DOHH2 (cell line): ENCODE data around the gene UNKL.

Experiments used
- H3F3A ChIP-seq: fragments of 200-600 bp; sonication (generic), shearing (Covaris generic); 2 replicates; pipeline ENCODE4 v1.6.0; 2016; ENCODE audit warnings: antibody characterized with exemption, mild to moderate bottlenecking; ENCODE audit not compliant: control insufficient read depth, insufficient read depth
- H3K27ac ChIP-seq: fragments of 200-600 bp; sonication (generic); 2 replicates; pipeline ENCODE4 v1.5.1; 2014; ENCODE audit warnings: low read depth, mild to moderate bottlenecking, low read length, moderate library complexity
- H3K27me3 ChIP-seq: fragments of 200-600 bp; sonication (generic); 2 replicates; pipeline ENCODE4 v1.6.1; 2014; ENCODE audit warnings: mild to moderate bottlenecking, low read length, mixed read lengths; ENCODE audit not compliant: control insufficient read depth
- H3K36me3 ChIP-seq: fragments of 200-600 bp; sonication (generic); 2 replicates; pipeline ENCODE4 v1.6.1; 2014; ENCODE audit warnings: mild to moderate bottlenecking, low read length, moderate library complexity, mixed read lengths; ENCODE audit not compliant: control insufficient read depth
- H3K4me1 ChIP-seq: fragments of 200-600 bp; sonication (generic); 2 replicates; pipeline ENCODE4 v1.6.1; 2014; ENCODE audit warnings: mild to moderate bottlenecking, low read length, mixed read lengths; ENCODE audit not compliant: control insufficient read depth
- H3K4me2 ChIP-seq: fragments of 200-600 bp; sonication (generic); 2 replicates; pipeline ENCODE4 v1.6.0; 2014; ENCODE audit warnings: mild to moderate bottlenecking, low read length, moderate library complexity
- H3K4me3 ChIP-seq: fragments of 200-600 bp; sonication (generic); 2 replicates; pipeline ENCODE4 v1.5.1; 2014; ENCODE audit warnings: mild to moderate bottlenecking, low read length, mixed read lengths
- H3K79me2 ChIP-seq: fragments of 200-600 bp; sonication (generic); 2 replicates; pipeline ENCODE4 v1.6.1; 2014; ENCODE audit warnings: mild to moderate bottlenecking, low read length, mixed read lengths; ENCODE audit not compliant: control insufficient read depth
- H3K9me2 ChIP-seq: fragments of 200-600 bp; sonication (generic); replicated peaks from 2 replicates; pipeline ENCODE4 v1.6.1; 2014; ENCODE audit warnings: mild to moderate bottlenecking, low read length, mixed read lengths; ENCODE audit not compliant: control insufficient read depth
- H3K9me3 ChIP-seq: fragments of 200-600 bp; sonication (generic); 2 replicates; pipeline ENCODE4 v1.6.1; 2014; ENCODE audit warnings: antibody characterized with exemption, low read length, mixed read lengths; ENCODE audit not compliant: control insufficient read depth, insufficient read depth
- H4K20me1 ChIP-seq: fragments of 200-600 bp; sonication (generic); 2 replicates; pipeline ENCODE4 v1.6.0; 2014; ENCODE audit warnings: low read depth, mild to moderate bottlenecking, antibody characterized with exemption, low read length, moderate library complexity; ENCODE audit not compliant: control insufficient read depth, insufficient read depth
- EZH2phosphoT487 ChIP-seq: fragments of 200-600 bp; sonication (generic); IDR thresholded peaks from 2 replicates; pipeline ENCODE4 v1.6.1; 2017; ENCODE audit warnings: borderline replicate concordance, mild to moderate bottlenecking, antibody characterized with exemption, low read length, moderate library complexity, mixed read lengths
- TF ChIP-seq, protein P1 (sequence below): fragments of 200-600 bp; sonication (generic); IDR thresholded peaks from one replicate; pipeline ENCODE4 v1.5.1; 2014; ENCODE audit warnings: antibody characterized with exemption, mild to moderate bottlenecking, low read depth, low read length; ENCODE audit not compliant: poor library complexity, severe bottlenecking

UNKL gene

GRCh38 chr16:1335211-1335971 is 79.1 kb downstream of the UNKL start:
- peaks cover 8% of the 10 kb centered on the region; the same call in 1 of the 2 replicates for H3K9me3 ChIP-seq
- H3K4me3 ChIP-seq: no peak overlapping the region
- TF ChIP-seq EZH2phosphoT487: no peak
- no peaks in the 10 kb centered on the region for H3K79me2 ChIP-seq
- H4K20me1 ChIP-seq: peaks cover 3% of the 10 kb centered on the region; the same call in 1 of the 2 replicates
- peaks cover 33% of the 10 kb centered on the region for H3K27me3 ChIP-seq
- H3K36me3 ChIP-seq: no peaks in the 10 kb centered on the region
- H3K4me2 ChIP-seq: no peak overlapping the region
- H3K9me2 ChIP-seq: no peaks in the 10 kb centered on the region
- H3K4me1 ChIP-seq: peaks cover 19% of the 10 kb centered on the region
- no peak overlapping the region for H3K27ac ChIP-seq
- no peaks in the 10 kb centered on the region for H3F3A ChIP-seq

- H3K36me3 ChIP-seq: no peaks in the 10 kb centered on the region
- H3K4me1 ChIP-seq: peaks cover 19% of the 10 kb centered on the region
- H3K27me3 ChIP-seq: peaks cover 33% of the 10 kb centered on the region
- H3K9me2 ChIP-seq: no peaks in the 10 kb centered on the region
- H4K20me1 ChIP-seq: peaks cover 3% of the 10 kb centered on the region; the same call in 1 of the 2 replicates
- H3K9me3 ChIP-seq: peaks cover 7% of the 10 kb centered on the region; the same call in 1 of the 2 replicates
- no peaks in the 10 kb centered on the region for H3K79me2 ChIP-seq
- H3K27ac ChIP-seq: no peak overlapping the region
- no peak overlapping the region for H3K4me3 ChIP-seq
- no peaks in the 10 kb centered on the region for H3F3A ChIP-seq
- TF ChIP-seq EZH2phosphoT487: no peak
- TF ChIP-seq, protein P1, sequence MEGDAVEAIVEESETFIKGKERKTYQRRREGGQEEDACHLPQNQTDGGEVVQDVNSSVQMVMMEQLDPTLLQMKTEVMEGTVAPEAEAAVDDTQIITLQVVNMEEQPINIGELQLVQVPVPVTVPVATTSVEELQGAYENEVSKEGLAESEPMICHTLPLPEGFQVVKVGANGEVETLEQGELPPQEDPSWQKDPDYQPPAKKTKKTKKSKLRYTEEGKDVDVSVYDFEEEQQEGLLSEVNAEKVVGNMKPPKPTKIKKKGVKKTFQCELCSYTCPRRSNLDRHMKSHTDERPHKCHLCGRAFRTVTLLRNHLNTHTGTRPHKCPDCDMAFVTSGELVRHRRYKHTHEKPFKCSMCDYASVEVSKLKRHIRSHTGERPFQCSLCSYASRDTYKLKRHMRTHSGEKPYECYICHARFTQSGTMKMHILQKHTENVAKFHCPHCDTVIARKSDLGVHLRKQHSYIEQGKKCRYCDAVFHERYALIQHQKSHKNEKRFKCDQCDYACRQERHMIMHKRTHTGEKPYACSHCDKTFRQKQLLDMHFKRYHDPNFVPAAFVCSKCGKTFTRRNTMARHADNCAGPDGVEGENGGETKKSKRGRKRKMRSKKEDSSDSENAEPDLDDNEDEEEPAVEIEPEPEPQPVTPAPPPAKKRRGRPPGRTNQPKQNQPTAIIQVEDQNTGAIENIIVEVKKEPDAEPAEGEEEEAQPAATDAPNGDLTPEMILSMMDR: no peak
- no peak overlapping the region for H3K4me2 ChIP-seq
These were observed 79.8 kb downstream of the UNKL start for GRCh38 chr16:1334739-1335138.

DNA sequence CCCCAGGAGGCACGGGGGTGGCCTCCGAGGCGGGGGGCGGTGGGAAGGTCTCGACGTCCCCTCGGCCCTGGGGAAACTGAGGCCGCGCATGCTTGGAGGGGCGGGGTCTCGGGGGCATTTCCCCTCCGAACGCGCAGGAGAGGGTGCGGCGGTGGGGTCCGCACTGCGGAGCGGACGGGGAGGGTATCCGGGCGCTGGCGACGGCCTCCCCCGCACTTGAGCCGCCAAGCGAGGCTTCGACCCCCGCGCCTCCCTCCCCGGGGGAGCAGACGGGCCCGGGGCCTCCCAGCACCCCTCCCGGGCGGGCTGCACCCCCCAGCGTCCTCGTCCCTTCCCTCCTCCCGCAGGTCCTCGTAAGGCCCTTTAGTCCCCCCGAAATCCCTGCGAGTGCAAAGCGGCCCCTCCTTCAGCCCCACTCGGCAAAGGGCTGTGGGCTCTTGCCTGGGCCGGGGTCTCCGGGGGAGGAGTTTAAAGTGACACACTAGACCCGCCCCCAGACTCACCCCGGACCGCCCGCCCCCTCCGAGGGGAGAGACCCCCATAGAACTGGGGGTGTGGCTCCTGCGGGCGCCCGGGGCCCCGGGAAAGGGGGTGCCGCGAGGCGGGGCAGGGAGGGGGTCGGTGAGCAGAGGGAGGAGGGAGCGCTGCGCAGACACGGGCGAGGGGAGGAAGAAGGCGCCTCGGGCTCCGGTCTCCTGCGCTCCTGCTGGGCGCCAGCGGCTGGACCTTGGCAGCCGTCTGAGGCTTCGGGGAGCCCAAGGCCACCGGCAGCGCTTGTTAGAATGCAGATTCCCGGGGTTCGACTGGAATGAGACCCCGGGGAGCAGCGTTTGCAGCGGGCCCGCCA is 80.4 kb downstream of the UNKL start:
- TF ChIP-seq EZH2phosphoT487: no peak
- TF ChIP-seq, protein P1: no peak
- H3K4me1 ChIP-seq: peaks cover 19% of the 10 kb centered on the region
- H4K20me1 ChIP-seq: peaks cover 3% of the 10 kb centered on the region; the same call in 1 of the 2 replicates
- H3K4me2 ChIP-seq: no peak overlapping the region
- no peaks in the 10 kb centered on the region for H3K9me2 ChIP-seq
- no peaks in the 10 kb centered on the region for H3K36me3 ChIP-seq
- no peaks in the 10 kb centered on the region for H3K79me2 ChIP-seq
- peaks cover 7% of the 10 kb centered on the region; the same call in 1 of the 2 replicates for H3K9me3 ChIP-seq
- peaks cover 33% of the 10 kb centered on the region for H3K27me3 ChIP-seq
- no peaks in the 10 kb centered on the region for H3F3A ChIP-seq
- no peak overlapping the region for H3K27ac ChIP-seq
- no peak overlapping the region for H3K4me3 ChIP-seq
